Thoracic aorta (tissue), 2 donors: ENCODE measurements around the gene POLR3G. TPM values are rescaled to one million over a fixed set of nuclear protein-coding genes. Genes with fewer than 3 reads are reported as not detected.

ENCODE experiments used
- ATAC-seq: fragments of 150-250 bp; one replicate; pipeline ENCODE4 v1.8.0; 2017; ENCODE audit warnings: low read depth; ENCODE audit not compliant: insufficient number of reproducible peaks, low FRiP score
- DNase-seq: peaks from one replicate; pipeline ENCODE4 v3.0.0-alpha.2; 2020; ENCODE audit warnings: low spot score
- H3K27ac ChIP-seq, 2 donors: fragments of 200-600 bp; sonication (generic); 1 replicate in 1 of 2; 2 replicates in 1 of 2; pipeline ENCODE4 v1.5.1; 2016; ENCODE audit warnings: mild to moderate bottlenecking in 2 of 2, moderate library complexity in 2 of 2
- H3K27me3 ChIP-seq: fragments of 200-600 bp; sonication (generic); replicated peaks from 2 replicates; pipeline ENCODE4 v1.6.0; 2016; ENCODE audit warnings: mild to moderate bottlenecking; ENCODE audit not compliant: insufficient read depth
- H3K36me3 ChIP-seq: fragments of 200-600 bp; sonication (generic); one replicate; pipeline ENCODE4 v1.5.1; 2016
- H3K4me1 ChIP-seq, 2 donors: fragments of 200-600 bp; sonication (generic); 1 replicate in 1 of 2; 2 replicates in 1 of 2; pipeline versions ENCODE4 v1.5.1 to v1.6.0; 2016; ENCODE audit warnings: low read depth in 2 of 2, mild to moderate bottlenecking in 1 of 2; ENCODE audit not compliant: control insufficient read depth in 1 of 2
- H3K4me3 ChIP-seq: fragments of 200-600 bp; sonication (generic); 2 replicates; pipeline ENCODE4 v1.5.1; 2016; ENCODE audit warnings: mild to moderate bottlenecking
- H3K9me3 ChIP-seq: fragments of 200-600 bp; sonication (generic); 2 replicates; pipeline ENCODE4 v1.5.1; 2016
- total RNA-seq, 2 donors: library from RNA; depleted of rRNA; stranded (reverse); fragments of >200 nt; gene quantifications; one replicate each; pipeline versions ENCODE4 v1.1.0 to v1.2.3, GENCODE V29; 2016
- TF ChIP-seq, protein P1 (sequence below): fragments of 200-600 bp; sonication (generic); IDR thresholded peaks from one replicate; pipeline ENCODE4 v1.5.1; 2019; ENCODE audit warnings: antibody characterized with exemption

Gene POLR3G
- total RNA-seq, 2 donors from 2014 or later = 0.42 TPM; not detected in 1

DNA sequence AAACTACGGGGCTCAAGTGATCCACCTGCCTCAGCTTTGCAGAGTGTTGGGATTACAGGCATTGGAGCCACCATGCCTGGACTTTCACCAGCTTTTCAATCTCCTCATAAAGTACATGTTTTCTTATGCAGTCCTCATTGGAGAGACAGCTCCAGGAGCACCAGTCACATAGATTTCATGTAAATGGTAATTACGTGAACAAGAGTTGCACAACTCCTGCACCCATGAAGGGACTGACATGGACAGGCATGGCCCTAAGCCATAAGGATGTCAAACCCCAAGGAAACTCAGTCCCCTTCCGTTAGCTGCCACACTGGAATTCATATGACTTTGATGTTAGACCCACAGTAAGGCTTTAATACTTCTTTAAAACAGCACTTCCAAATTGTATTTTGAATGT is 76.3 kb downstream of the POLR3G start:
- no peak for DNase-seq
- no peaks in the 10 kb centered on the region for H3K9me3 ChIP-seq
- TF ChIP-seq, protein P1, sequence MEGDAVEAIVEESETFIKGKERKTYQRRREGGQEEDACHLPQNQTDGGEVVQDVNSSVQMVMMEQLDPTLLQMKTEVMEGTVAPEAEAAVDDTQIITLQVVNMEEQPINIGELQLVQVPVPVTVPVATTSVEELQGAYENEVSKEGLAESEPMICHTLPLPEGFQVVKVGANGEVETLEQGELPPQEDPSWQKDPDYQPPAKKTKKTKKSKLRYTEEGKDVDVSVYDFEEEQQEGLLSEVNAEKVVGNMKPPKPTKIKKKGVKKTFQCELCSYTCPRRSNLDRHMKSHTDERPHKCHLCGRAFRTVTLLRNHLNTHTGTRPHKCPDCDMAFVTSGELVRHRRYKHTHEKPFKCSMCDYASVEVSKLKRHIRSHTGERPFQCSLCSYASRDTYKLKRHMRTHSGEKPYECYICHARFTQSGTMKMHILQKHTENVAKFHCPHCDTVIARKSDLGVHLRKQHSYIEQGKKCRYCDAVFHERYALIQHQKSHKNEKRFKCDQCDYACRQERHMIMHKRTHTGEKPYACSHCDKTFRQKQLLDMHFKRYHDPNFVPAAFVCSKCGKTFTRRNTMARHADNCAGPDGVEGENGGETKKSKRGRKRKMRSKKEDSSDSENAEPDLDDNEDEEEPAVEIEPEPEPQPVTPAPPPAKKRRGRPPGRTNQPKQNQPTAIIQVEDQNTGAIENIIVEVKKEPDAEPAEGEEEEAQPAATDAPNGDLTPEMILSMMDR = no peak
- no peak overlapping the region for H3K4me3 ChIP-seq
- no peak overlapping the region for H3K27ac ChIP-seq
- H3K36me3 ChIP-seq = no peaks in the 10 kb centered on the region
- H3K27me3 ChIP-seq = no peaks in the 10 kb centered on the region
- H3K4me1 ChIP-seq = no peaks in the 10 kb centered on the region
- no peak for ATAC-seq

DNA sequence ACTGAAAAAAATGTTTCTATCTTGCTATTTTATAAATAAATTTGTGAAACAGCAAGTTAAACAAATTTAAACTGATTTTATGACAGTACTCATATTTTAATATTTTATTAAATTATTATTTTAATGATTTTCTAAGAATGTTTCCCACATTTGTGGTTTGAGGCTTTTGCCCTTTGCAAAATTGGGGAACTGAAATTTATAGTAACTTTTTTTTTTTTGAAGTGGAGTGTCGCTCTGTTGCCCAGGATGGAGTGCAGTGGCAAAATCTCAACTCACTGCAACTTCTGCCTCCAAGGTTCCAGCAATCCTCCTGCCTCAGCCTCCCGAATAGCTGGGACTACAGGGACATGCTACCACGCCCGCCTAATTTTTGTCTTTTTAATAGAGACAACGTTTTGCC is 76.7 kb downstream of the POLR3G start:
- Histone ChIP-seq H3K27me3 (no peaks in the 10 kb centered on the region), H3K4me3 (no peak overlapping the region), H3K27ac (no peak overlapping the region), H3K4me1 (no peaks in the 10 kb centered on the region), H3K9me3 (no peaks in the 10 kb centered on the region), H3K36me3 (no peaks in the 10 kb centered on the region)
- DNase-seq (no peak), ATAC-seq (no peak)
- TF ChIP-seq, protein P1 = no peak

DNA sequence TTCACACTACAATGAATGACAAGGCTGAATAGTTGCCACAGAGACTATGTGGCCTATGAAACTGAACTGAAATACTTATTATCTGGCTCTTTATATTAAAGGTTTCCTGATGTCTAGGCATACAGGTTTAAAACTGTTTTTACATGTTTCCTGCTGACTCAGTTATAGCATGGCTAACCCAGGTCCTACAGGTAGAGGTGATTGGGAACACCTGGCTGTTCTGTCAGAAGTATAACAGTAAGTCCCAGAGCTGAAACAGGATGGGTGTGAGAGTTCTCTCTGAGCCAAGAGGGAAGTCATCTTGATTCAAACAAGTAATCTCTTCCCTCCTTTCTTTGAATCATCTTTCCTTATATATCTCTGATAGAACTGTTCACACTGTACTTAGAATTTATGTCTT is 79.0 kb downstream of the POLR3G start:
- TF ChIP-seq, protein P1 = no peak
- no peaks in the 10 kb centered on the region for H3K9me3 ChIP-seq
- DNase-seq (no peak), ATAC-seq (no peak)
- no peak overlapping the region for H3K27ac ChIP-seq
- no peaks in the 10 kb centered on the region for H3K36me3 ChIP-seq
- no peak overlapping the region for H3K4me3 ChIP-seq
- H3K27me3 ChIP-seq = peaks cover 5% of the 10 kb centered on the region
- H3K4me1 ChIP-seq = peaks cover 5 to 7% of the 10 kb centered on the region in 2 donors

DNA sequence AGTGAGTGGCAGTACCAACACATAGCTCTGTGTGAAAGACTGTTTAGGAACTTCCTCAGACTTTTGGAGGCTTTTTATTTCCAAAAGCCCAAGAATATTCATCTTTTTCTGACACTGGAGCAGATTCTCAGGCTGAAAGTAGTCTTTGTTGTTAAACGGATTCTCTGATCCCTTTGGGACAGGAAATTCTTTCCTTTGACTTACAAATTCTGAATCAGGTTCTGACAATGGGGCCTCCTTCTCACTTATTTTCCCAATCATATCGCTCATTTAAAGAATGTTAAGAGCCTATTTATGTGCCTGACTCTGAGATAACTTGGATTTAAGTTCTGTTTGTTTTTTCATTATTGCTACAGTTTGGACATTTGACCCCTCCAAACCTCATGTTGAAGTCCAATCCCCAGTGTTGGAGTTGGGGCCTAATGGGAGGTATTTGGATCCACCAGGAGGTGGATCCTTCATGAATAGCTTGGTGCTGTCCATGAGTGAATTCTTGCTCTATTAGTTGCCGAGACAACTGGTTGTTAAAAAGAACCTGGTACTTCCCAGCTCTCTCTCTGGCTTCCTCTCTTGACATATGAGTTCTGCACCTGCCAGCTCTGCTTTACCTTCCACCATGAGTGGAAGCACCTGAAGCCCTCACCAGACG is 79.8 kb downstream of the POLR3G start:
- DNase-seq = no peak
- TF ChIP-seq, protein P1 = no peak

DNA sequence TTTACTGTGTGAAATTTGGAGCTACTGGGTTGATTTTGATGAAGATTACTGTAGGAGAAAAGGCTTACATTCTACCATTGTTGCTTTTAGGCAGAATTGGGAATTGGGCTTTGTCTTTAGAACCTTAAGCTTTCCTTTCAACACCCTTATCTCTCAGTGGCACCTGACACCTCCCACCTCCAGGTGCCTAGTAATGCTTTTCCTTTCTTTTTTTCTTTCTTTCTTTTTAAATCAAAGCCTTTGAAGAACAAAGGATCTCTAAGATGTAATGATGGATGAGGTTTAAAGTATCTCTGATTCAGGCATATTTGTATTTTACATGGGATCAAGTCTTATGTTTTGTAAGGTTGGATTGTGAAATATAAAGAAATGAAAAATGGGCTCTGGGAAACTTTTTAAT is 81.0 kb downstream of the POLR3G start:
- Histone ChIP-seq H3K4me3 (no peak overlapping the region), H3K27me3 (peaks cover 16% of the 10 kb centered on the region), H3K9me3 (no peaks in the 10 kb centered on the region), H3K4me1 (peaks cover 10 to 11% of the 10 kb centered on the region in 2 donors), H3K27ac (no peak overlapping the region), H3K36me3 (no peaks in the 10 kb centered on the region)
- DNase-seq (no peak), ATAC-seq (no peak)
- TF ChIP-seq, protein P1 = no peak

More for the DNA sequence above, 79.8 kb downstream of the POLR3G start:
- H3K4me3 ChIP-seq = no peak overlapping the region
- no peaks in the 10 kb centered on the region for H3K9me3 ChIP-seq
- peaks cover 10 to 11% of the 10 kb centered on the region in 2 donors for H3K4me1 ChIP-seq
- peaks cover 10% of the 10 kb centered on the region for H3K27me3 ChIP-seq
- H3K36me3 ChIP-seq = no peaks in the 10 kb centered on the region
- H3K27ac ChIP-seq = no peak overlapping the region
- ATAC-seq = no peak
